H1 (cell line): ENCODE measurements around the gene TTC31. TPM values are rescaled to one million over a fixed set of nuclear protein-coding genes. Genes with fewer than 3 reads are reported as not detected.

ENCODE experiments used
- CTCF ChIA-PET: fragments of 300-600 bp; sonication (Branson Sonifier 250); formaldehyde crosslinking; loops from one replicate; lab custom pipeline; 2021; ENCODE audit not compliant: partially characterized antibody; lab: Charles Lee
- POLR2A ChIA-PET: fragments of 300-600 bp; sonication (Branson Sonifier 250); formaldehyde crosslinking; loops from one replicate; lab custom pipeline; 2021; ENCODE audit warnings: inconsistent platforms; ENCODE audit not compliant: partially characterized antibody; lab: Charles Lee
- DNase-seq, 2 experiments: peaks; one replicate each; pipeline versions ENCODE4 v3.0.0 to v3.0.0-alpha.2; 2010 to 2022; ENCODE audit warnings: low spot score in 2 of 2, low read depth in 1 of 2, mixed read lengths in 1 of 2
- FAIRE-seq: peaks from 2 replicates; lab custom pipeline; 2011; peaks lifted over from hg19 to GRCh38; lab: Jason Lieb, UNC
- H2AFZ ChIP-seq: 2 replicates; pipeline ENCODE4 v1.8.1; 2012; ENCODE audit warnings: low read length, inconsistent platforms
- H2AK5ac ChIP-seq: 2 replicates; pipeline ENCODE4 v1.6.1; 2013; ENCODE audit warnings: low read depth, low read length
- H2BK120ac ChIP-seq: replicated peaks from 2 replicates; pipeline ENCODE3; 2013; ENCODE audit warnings: low read depth, low read length, inconsistent platforms
- H2BK12ac ChIP-seq: 2 replicates; pipeline ENCODE4 v1.6.1; 2013; ENCODE audit warnings: low read depth, low read length
- H2BK15ac ChIP-seq: 2 replicates; pipeline ENCODE4 v1.6.1; 2013; ENCODE audit warnings: low read length
- H2BK20ac ChIP-seq: 2 replicates; pipeline ENCODE4 v1.6.1; 2013; ENCODE audit warnings: low read length
- H2BK5ac ChIP-seq: 2 replicates; pipeline ENCODE4 v1.6.1; 2013; ENCODE audit warnings: low read depth, low read length
- H3K14ac ChIP-seq: 2 replicates; pipeline ENCODE4 v1.6.1; 2013; ENCODE audit warnings: inconsistent platforms; ENCODE audit not compliant: insufficient read length
- H3K18ac ChIP-seq: 2 replicates; pipeline ENCODE4 v1.6.1; 2013; ENCODE audit warnings: low read length; ENCODE audit errors: extremely low read depth
- H3K23ac ChIP-seq: 2 replicates; pipeline ENCODE4 v1.6.1; 2013; ENCODE audit warnings: inconsistent platforms; ENCODE audit not compliant: insufficient read length
- H3K23me2 ChIP-seq: 2 replicates; pipeline ENCODE4 v1.6.1; 2013; ENCODE audit warnings: low read depth, low read length
- H3K27ac ChIP-seq: 2 replicates; pipeline ENCODE4 v1.6.1; 2011; ENCODE audit warnings: low read depth, low read length, inconsistent platforms
- H3K27me3 ChIP-seq, 4 experiments: replicated peaks in 1 of 4; 1 replicate in 1 of 4; 2 replicates in 3 of 4; pipeline versions ENCODE4 v1.6.1 to v1.8.1; 2011 to 2013; ENCODE audit warnings: low read length in 3 of 4, mild to moderate bottlenecking in 3 of 4, inconsistent platforms in 2 of 4, mixed read lengths in 2 of 4, moderate library complexity in 1 of 4; ENCODE audit not compliant: control insufficient read depth in 3 of 4, insufficient read depth in 3 of 4; ENCODE audit errors: extremely low read depth in 1 of 4
- H3K36me3 ChIP-seq, 4 experiments: 2 replicates each; pipeline versions ENCODE4 v1.6.1 to v1.8.1; 2011 to 2013; ENCODE audit warnings: mild to moderate bottlenecking in 4 of 4, low read length in 3 of 4, moderate library complexity in 2 of 4, control low read depth in 1 of 4, inconsistent platforms in 1 of 4; ENCODE audit not compliant: insufficient read depth in 4 of 4, control insufficient read depth in 2 of 4
- H3K4ac ChIP-seq: replicated peaks from 2 replicates; pipeline ENCODE3; 2013; ENCODE audit warnings: low read length, low read depth, mixed read lengths, inconsistent platforms; ENCODE audit not compliant: insufficient read length
- H3K4me1 ChIP-seq, 4 experiments: replicated peaks in 1 of 4; 1 replicate in 1 of 4; 2 replicates in 3 of 4; pipeline versions ENCODE4 v1.6.1 to v1.8.1; 2011 to 2013; ENCODE audit warnings: low read length in 3 of 4, inconsistent platforms in 2 of 4, mixed read lengths in 1 of 4; ENCODE audit not compliant: insufficient read depth in 4 of 4, control insufficient read depth in 3 of 4
- H3K4me2 ChIP-seq, 2 experiments: 2 replicates each; pipeline versions ENCODE4 v1.6.1 to v1.8.1; 2011 to 2013; ENCODE audit warnings: low read depth in 2 of 2, low read length in 2 of 2, control low read depth in 1 of 2, inconsistent platforms in 1 of 2, mild to moderate bottlenecking in 1 of 2; ENCODE audit not compliant: insufficient read depth in 1 of 2
- H3K4me3 ChIP-seq, 4 experiments: fragments of 200-600, 300-600 bp in 1 of 4; sonication (generic), shearing (Covaris generic), sonication (Bioruptor Twin) in 1 of 4; 2 replicates each; pipeline versions ENCODE4 v1.5.1 to v1.8.1; 2011 to 2016; ENCODE audit warnings: low read length in 4 of 4, low read depth in 3 of 4, control low read depth in 2 of 4, inconsistent platforms in 2 of 4, mild to moderate bottlenecking in 2 of 4, mixed read lengths in 1 of 4, moderate library complexity in 1 of 4; ENCODE audit not compliant: insufficient read depth in 2 of 4; ENCODE audit errors: extremely low read depth in 1 of 4
- H3K56ac ChIP-seq: replicated peaks from 2 replicates; pipeline ENCODE3; 2013; ENCODE audit warnings: low read depth, mild to moderate bottlenecking, mixed read lengths, low read length, inconsistent platforms; ENCODE audit not compliant: insufficient read length
- H3K79me1 ChIP-seq: 2 replicates; pipeline ENCODE4 v1.6.1; 2013; ENCODE audit warnings: low read depth, low read length, control low read depth
- H3K79me2 ChIP-seq, 2 experiments: 2 replicates each; pipeline versions ENCODE4 v1.6.1 to v1.8.1; 2012 to 2013; ENCODE audit warnings: low read length in 2 of 2, mild to moderate bottlenecking in 2 of 2, inconsistent platforms in 1 of 2; ENCODE audit not compliant: insufficient read depth in 2 of 2, control insufficient read depth in 1 of 2
- H3K9ac ChIP-seq, 4 experiments: replicated peaks in 1 of 4; 1 replicate in 1 of 4; 2 replicates in 3 of 4; pipeline versions ENCODE4 v1.6.1 to v1.8.1; 2011 to 2013; ENCODE audit warnings: low read depth in 3 of 4, low read length in 3 of 4, control low read depth in 2 of 4, mild to moderate bottlenecking in 2 of 4, moderate library complexity in 2 of 4, inconsistent platforms in 1 of 4; ENCODE audit errors: extremely low read depth in 1 of 4
- H3K9me3 ChIP-seq, 2 experiments: 2 replicates each; pipeline versions ENCODE4 v1.6.1 to v1.8.1; 2012 to 2013; ENCODE audit warnings: mild to moderate bottlenecking in 2 of 2, moderate library complexity in 2 of 2, control low read depth in 1 of 2, inconsistent platforms in 1 of 2, low read depth in 1 of 2, low read length in 1 of 2, mixed read lengths in 1 of 2; ENCODE audit not compliant: insufficient read depth in 2 of 2
- H4K20me1 ChIP-seq, 2 experiments: replicated peaks in 1 of 2; 2 replicates each; pipeline versions ENCODE3 to v1.8.1; 2011 to 2013; ENCODE audit warnings: inconsistent platforms in 2 of 2, low read length in 2 of 2, mild to moderate bottlenecking in 1 of 2; ENCODE audit not compliant: insufficient read depth in 2 of 2, control insufficient read depth in 1 of 2
- H4K5ac ChIP-seq: 2 replicates; pipeline ENCODE4 v1.6.1; 2013; ENCODE audit warnings: low read length, low read depth, mixed read lengths, inconsistent platforms; ENCODE audit not compliant: insufficient read length
- H4K8ac ChIP-seq: 2 replicates; pipeline ENCODE4 v1.8.0; 2013; ENCODE audit warnings: mild to moderate bottlenecking, moderate library complexity, low read length, inconsistent platforms; ENCODE audit not compliant: insufficient read depth; ENCODE audit errors: extremely low read depth
- H4K91ac ChIP-seq: replicated peaks from 2 replicates; pipeline ENCODE3; 2013; ENCODE audit warnings: low read length, mixed read lengths, inconsistent platforms; ENCODE audit not compliant: insufficient read length
- ATF2 ChIP-seq: IDR thresholded peaks from 2 replicates; pipeline ENCODE4 v1.6.1; 2012; ENCODE audit warnings: low read length, inconsistent platforms
- GABPA ChIP-seq: IDR thresholded peaks from 2 replicates; pipeline ENCODE4 v1.6.1; 2011; ENCODE audit warnings: mild to moderate bottlenecking, low read length, moderate library complexity, borderline replicate concordance; ENCODE audit not compliant: insufficient read depth
- GTF2F1 ChIP-seq: IDR thresholded peaks from 2 replicates; pipeline ENCODE4 v1.6.1; 2012; ENCODE audit warnings: low read depth, low read length, improper control_type of control experiment, borderline replicate concordance
- JUN ChIP-seq: IDR thresholded peaks from 2 replicates; pipeline ENCODE4 v1.6.1; 2011; ENCODE audit warnings: low read depth, mild to moderate bottlenecking, improper control_type of control experiment, low read length
- NRF1 ChIP-seq: IDR thresholded peaks from 2 replicates; pipeline ENCODE4 v1.6.1; 2011; ENCODE audit warnings: mild to moderate bottlenecking, low read depth, low read length, improper control_type of control experiment
- RBBP5 ChIP-seq: IDR thresholded peaks from 2 replicates; pipeline ENCODE4 v1.7.1; 2012; ENCODE audit warnings: low read depth, mild to moderate bottlenecking, inconsistent platforms, low read length, moderate library complexity, borderline replicate concordance
- SP1 ChIP-seq: IDR thresholded peaks from 2 replicates; pipeline ENCODE4 v1.6.1; 2011; ENCODE audit warnings: low read depth, low read length
- USF2 ChIP-seq: IDR thresholded peaks from 2 replicates; pipeline ENCODE4 v1.6.1; 2011; ENCODE audit warnings: low read length, improper control_type of control experiment
- WGBS, 2 experiments: shearing (Covaris generic) in 1 of 2; methylation state at CpG; one replicate each; pipeline versions ENCODE4 v1.1.6 to v1.1.7; 2013 to 2015; ENCODE audit warnings: low lambda C conversion rate in 2 of 2, mixed read lengths in 2 of 2, inconsistent platforms in 1 of 2, low coverage in 1 of 2, missing lambda C conversion rate in 1 of 2; ENCODE audit not compliant: insufficient replicate concordance in 2 of 2, insufficient coverage in 1 of 2, insufficient read length in 1 of 2; ENCODE audit errors: extremely low coverage in 1 of 2, missing lambda C conversion rate in 1 of 2; 5-methylcytosine and 5-hydroxymethylcytosine counted together
- polyA plus RNA-seq, 7 experiments: library from polyadenylated mRNA; depleted of rRNA in 3 of 7; stranded (reverse) in 5 of 7; unstranded in 2 of 7; fragments of >200 nt in 5 of 7; fragments of 200-250 nt in 2 of 7; gene quantifications; 1 replicate in 5 of 7; 2 replicates in 1 of 7; 4 replicates in 1 of 7; pipeline versions ENCODE4 v1.2.1 to v1.2.3, GENCODE V29; 2011 to 2013; ENCODE audit warnings: missing spikeins in 2 of 7, mixed read lengths in 2 of 7
- total RNA-seq: library from RNA; stranded (reverse); fragmentation: NEBNext Ultra II Directional; extraction: Animal tissue kit (Norgen Biotek cat#: 25700); gene quantifications from 2 replicates; pipeline ENCODE4 v1.2.1, GENCODE V29; 2021

TTC31 gene
- total and polyA plus RNA-seq, 2 of the 8 experiments (the other 6 are each of a cell fraction or from before 2014, with no cell fraction given): 28.8 to 29.9 TPM

- H2BK15ac ChIP-seq: no peak overlapping the region
- H3K18ac ChIP-seq: 0 out of 2 replicates have a peak overlapping the region, but pooled peaks have one; percentile 48
- H3K4me3 ChIP-seq: peak overlapping the region; percentile 20 to 57 (median 46); a peak in 6 of 8 replicates
- H3K79me1 ChIP-seq: no peaks in the 10 kb centered on the region
- ChIA-PET POLR2A (interaction anchor here (0.6 to 9.4 kb wide), 17 partner anchors 7 to 496 kb away, joined by 3 to 73 read pairs (median 5); partner anchors contain the start of genes AUP1, CCDC142, DQX1 and HTRA2), CTCF (interaction anchor here (1.1 to 5.1 kb wide), 5 partner anchors 13 to 90 kb away, joined by 3 to 24 read pairs (median 8); partner anchors contain the start of genes CCDC142 and TTC31)
- H4K20me1 ChIP-seq: peaks cover 0 to 16% of the 10 kb centered on the region in 2 experiments
- H3K14ac ChIP-seq: no peak overlapping the region
- H2AFZ ChIP-seq: no peak overlapping the region
- H2BK12ac ChIP-seq: no peak overlapping the region; the same call in 1 of the 2 replicates
- H3K23me2 ChIP-seq: peaks cover 20% of the 10 kb centered on the region; the same call in 1 of the 2 replicates
- H4K5ac ChIP-seq: no peak overlapping the region
- H4K91ac ChIP-seq: no peak overlapping the region
- H3K4ac ChIP-seq: no peak overlapping the region
- no peak overlapping the region for H3K23ac ChIP-seq
- H3K56ac ChIP-seq: no peak overlapping the region
- peaks cover under 1 to 9% (median 4%) of the 10 kb centered on the region in 4 experiments; a peak in 4 of 8 replicates for H3K36me3 ChIP-seq
- no peak overlapping the region for H2BK20ac ChIP-seq
- FAIRE-seq: no peak
- H2BK120ac ChIP-seq: no peak overlapping the region
- no peak overlapping the region for H2AK5ac ChIP-seq
- H3K4me1 ChIP-seq: peaks cover 5 to 39% (median 22%) of the 10 kb centered on the region in 4 experiments
- peak overlapping the region; percentile 75 for H4K8ac ChIP-seq
- H3K9ac ChIP-seq: no peak overlapping the region
- WGBS, 2 experiments: 55% methylated on average over 19 of the region's 19 CpGs; no CpG with 5 or more reads in 1 of the 2 experiments
- peak overlapping the region; percentile 78 to 97 for H3K4me2 ChIP-seq
- peaks cover 60 to 73% (median 72%) of the 10 kb centered on the region in 4 experiments for H3K27me3 ChIP-seq
- H3K9me3 ChIP-seq: no peaks in the 10 kb centered on the region
- no peak for DNase-seq
- H3K27ac ChIP-seq: no peak overlapping the region
- no peak overlapping the region; the same call in 1 of the 2 replicates for H2BK5ac ChIP-seq
- H3K79me2 ChIP-seq: no peaks in the 10 kb centered on the region
- TF ChIP-seq NRF1: no peak
- TF ChIP-seq ATF2: no peak
- no peak for TF ChIP-seq SP1
- no peak for TF ChIP-seq JUN
- TF ChIP-seq GABPA: no peak
- no peak for TF ChIP-seq USF2
- no peak for TF ChIP-seq GTF2F1
- no peak for TF ChIP-seq RBBP5
These were observed 14.3 kb downstream of the TTC31 start for GRCh38 chr2:74496997-74497776.
